ENCODE measurements around the gene SLC25A33. TPM values are rescaled to one million over a fixed set of nuclear protein-coding genes. Genes with fewer than 3 reads are reported as not detected.

The SLC25A33 gene
- total and polyA plus RNA-seq, 2 of the 8 experiments (the other 6 are each of a cell fraction or from before 2014, with no cell fraction given): 7.8 to 12.8 TPM

DNA sequence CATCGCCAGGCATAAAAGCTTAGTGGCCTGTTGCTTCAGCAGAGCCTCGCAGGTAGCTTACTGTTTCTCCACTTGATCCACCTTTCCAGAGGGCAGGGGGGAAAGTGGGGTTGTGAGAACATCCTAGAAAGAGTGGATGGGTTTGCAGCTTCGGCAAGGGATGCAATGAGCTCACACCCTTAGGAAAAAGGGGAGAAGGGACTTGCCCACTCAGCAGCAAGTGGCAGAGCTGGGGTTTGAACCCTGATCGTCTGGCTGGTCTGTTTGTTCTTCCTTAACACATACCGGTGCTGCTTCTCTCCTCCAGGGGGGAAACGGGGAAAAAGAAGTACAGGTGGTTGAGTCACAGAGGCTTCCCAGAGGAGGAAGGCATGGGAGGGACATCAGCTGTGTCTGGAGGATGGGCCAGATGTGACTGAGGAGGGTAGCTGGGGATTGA is 50.5 kb downstream of the SLC25A33 start:
- Histone ChIP-seq H4K5ac (ENCODE audit: insufficient read length, low read depth, low read length) (no peak overlapping the region), H4K20me1 (replicated peaks in 1 of 2; ENCODE audit: control insufficient read depth in 1 of 2, insufficient read depth in 2 of 2, low read length in 2 of 2) (peaks cover 29 to 38% of the 10 kb centered on the region in 2 experiments), H3K4me2 (ENCODE audit: insufficient read depth in 1 of 2, low read depth in 2 of 2, low read length in 2 of 2) (peak overlapping the region; percentile 86 to 91), H3K79me1 (ENCODE audit: low read depth, low read length) (peaks cover 16% of the 10 kb centered on the region), H4K8ac (ENCODE audit: extremely low read depth, insufficient read depth, low read length) (no peak overlapping the region; the same call in 1 of the 2 replicates), H3K18ac (ENCODE audit: extremely low read depth, low read length) (no peak overlapping the region), H2AK5ac (ENCODE audit: low read depth, low read length) (no peak overlapping the region), H2BK15ac (ENCODE audit: low read length) (no peak overlapping the region), H3K27me3 (replicated peaks in 1 of 4; ENCODE audit: control insufficient read depth in 3 of 4, extremely low read depth in 1 of 4, insufficient read depth in 3 of 4, low read length in 3 of 4) (no peaks in the 10 kb centered on the region), H3K27ac (ENCODE audit: low read depth, low read length) (no peak overlapping the region), H3K4me1 (replicated peaks in 1 of 4; ENCODE audit: control insufficient read depth in 3 of 4, insufficient read depth in 4 of 4, low read length in 3 of 4) (peaks cover 0 to 40% (median 28%) of the 10 kb centered on the region in 4 experiments; a peak in 5 of 7 replicates), H3K23ac (ENCODE audit: insufficient read length) (no peak overlapping the region), H2BK20ac (ENCODE audit: low read length) (no peak overlapping the region), H3K36me3 (ENCODE audit: control insufficient read depth in 2 of 4, insufficient read depth in 4 of 4, low read length in 3 of 4) (no peaks in the 10 kb centered on the region), H3K23me2 (ENCODE audit: low read depth, low read length) (peaks cover 7% of the 10 kb centered on the region; the same call in 1 of the 2 replicates), H2BK12ac (ENCODE audit: low read depth, low read length) (no peak overlapping the region), H3K56ac (replicated peaks; ENCODE audit: insufficient read length, low read depth, low read length) (no peak overlapping the region), H3K4ac (replicated peaks; ENCODE audit: insufficient read length, low read depth, low read length) (no peak overlapping the region), H3K9ac (replicated peaks in 1 of 4; ENCODE audit: extremely low read depth in 1 of 4, low read depth in 3 of 4, low read length in 3 of 4) (peak overlapping the region; percentile 16 to 54 (median 43); a peak in 4 of 7 replicates), H3K4me3 (ENCODE audit: extremely low read depth in 1 of 4, insufficient read depth in 2 of 4, low read depth in 3 of 4, low read length in 4 of 4) (peak overlapping the region; percentile 60 to 82 (median 70)), H2AFZ (ENCODE audit: low read length) (no peak overlapping the region), H3K9me3 (ENCODE audit: insufficient read depth in 2 of 2, low read depth in 1 of 2, low read length in 1 of 2) (no peaks in the 10 kb centered on the region), H2BK5ac (ENCODE audit: low read depth, low read length) (no peak overlapping the region), H3K14ac (ENCODE audit: insufficient read length) (no peak overlapping the region), H4K91ac (replicated peaks; ENCODE audit: insufficient read length, low read length) (no peak overlapping the region), H2BK120ac (replicated peaks; ENCODE audit: low read depth, low read length) (no peak overlapping the region), H3K79me2 (ENCODE audit: control insufficient read depth in 1 of 2, insufficient read depth in 2 of 2, low read length in 2 of 2) (peaks cover 11 to 55% of the 10 kb centered on the region in 2 experiments; a peak in 3 of 4 replicates)
- 42% methylated on average over 6 of the region's 6 CpGs; no CpG with 5 or more reads in 1 of the 2 experiments for WGBS, 2 experiments (ENCODE audit: extremely low coverage in 1 of 2, insufficient coverage in 1 of 2, insufficient read length in 1 of 2, insufficient replicate concordance in 2 of 2, low coverage in 1 of 2, low lambda C conversion rate in 2 of 2, missing lambda C conversion rate in 1 of 2)
- CTCF ChIA-PET (ENCODE audit: partially characterized antibody): interaction anchor here (0.6 to 6.1 kb wide), 13 partner anchors 9 to 340 kb away, joined by 3 to 44 read pairs (median 3); no protein-coding TSS in a partner anchor
- no peak for FAIRE-seq
- no peak for DNase-seq (ENCODE audit: low read depth in 1 of 2, low spot score in 2 of 2)
- POLR2A ChIA-PET (ENCODE audit: partially characterized antibody): interaction anchor here (0.8 to 2.0 kb wide), 9 partner anchors 10 to 170 kb away, joined by 3 to 4 read pairs (median 3); partner anchors contain the start of gene SLC25A33
- TF ChIP-seq POU5F1 (IDR thresholded peaks at IDR 0.05; ENCODE audit: low read depth, low read length) (no peak), BCL11A (IDR thresholded peaks at IDR 0.05; ENCODE audit: low read depth in 2 of 2, low read length in 2 of 2) (no peak), ATF2 (IDR thresholded peaks at IDR 0.05; ENCODE audit: low read length) (no peak), FOSL1 (IDR thresholded peaks at IDR 0.05; ENCODE audit: insufficient read depth, low read depth, low read length) (no peak), CBX5 (IDR thresholded peaks at IDR 0.05; ENCODE audit: low read depth, low read length) (no peak), KDM5A (IDR thresholded peaks at IDR 0.05; ENCODE audit: low read length) (no peak), CTCF (IDR thresholded peaks at IDR 0.05; ENCODE audit: control extremely low read depth in 1 of 3, insufficient read depth in 1 of 3, low read depth in 1 of 3, low read length in 3 of 3) (no peak), JUN (IDR thresholded peaks at IDR 0.05; ENCODE audit: low read depth, low read length) (no peak)

Data from H1 (cell line).